KMS-11 (cell line): ENCODE data around the gene MCAT.

Experiments used
- H2AFZ ChIP-seq: fragments of 200-600 bp; sonication (generic); 2 replicates; pipeline ENCODE4 v1.6.1; 2016; ENCODE audit warnings: antibody characterized with exemption, mixed run types, low read depth
- H3K27ac ChIP-seq: fragments of 200-600 bp; sonication (generic); 2 replicates; pipeline ENCODE4 v1.6.1; 2016; ENCODE audit warnings: mild to moderate bottlenecking, mixed run types
- H3K27me3 ChIP-seq: fragments of 200-600 bp; sonication (generic); 2 replicates; pipeline ENCODE4 v1.6.1; 2017; ENCODE audit warnings: mild to moderate bottlenecking, low read depth, mixed run types, moderate library complexity; ENCODE audit not compliant: insufficient read depth
- H3K36me3 ChIP-seq: fragments of 200-600 bp; sonication (generic); 2 replicates; pipeline ENCODE4 v1.6.1; 2017; ENCODE audit warnings: mild to moderate bottlenecking, mixed run types; ENCODE audit not compliant: insufficient read depth
- H3K4me1 ChIP-seq: fragments of 200-600 bp; sonication (generic); 2 replicates; pipeline ENCODE4 v1.6.1; 2016; ENCODE audit warnings: mild to moderate bottlenecking, low read depth, mixed run types; ENCODE audit not compliant: poor library complexity, severe bottlenecking
- H3K4me2 ChIP-seq: fragments of 200-600 bp; sonication (generic); 2 replicates; pipeline ENCODE4 v1.7.0; 2016; ENCODE audit warnings: mild to moderate bottlenecking, mixed run types
- H3K4me3 ChIP-seq: fragments of 200-600 bp; sonication (generic); IDR thresholded peaks from 2 replicates; pipeline ENCODE4 v1.6.1; 2017; ENCODE audit warnings: low read depth, low read length, mixed read lengths; ENCODE audit not compliant: insufficient read depth
- H3K79me2 ChIP-seq: fragments of 200-600 bp; sonication (generic); 2 replicates; pipeline ENCODE4 v1.6.1; 2016; ENCODE audit warnings: low read depth, mixed run types; ENCODE audit not compliant: insufficient read depth
- H3K9ac ChIP-seq: fragments of 200-600 bp; sonication (generic); 2 replicates; pipeline ENCODE4 v1.6.1; 2016; ENCODE audit warnings: mild to moderate bottlenecking, mixed run types
- H4K20me1 ChIP-seq: fragments of 200-600 bp; sonication (generic); 2 replicates; pipeline ENCODE4 v1.6.1; 2016; ENCODE audit warnings: mild to moderate bottlenecking, mixed run types; ENCODE audit not compliant: insufficient read depth
- CTCF ChIP-seq: fragments of 200-600 bp; sonication (generic); conservative IDR thresholded peaks from 2 replicates; pipeline ENCODE4 v1.6.1; 2017; ENCODE audit warnings: low read depth, mild to moderate bottlenecking, antibody characterized with exemption, low read length, moderate library complexity, mixed read lengths

The MCAT gene

DNA sequence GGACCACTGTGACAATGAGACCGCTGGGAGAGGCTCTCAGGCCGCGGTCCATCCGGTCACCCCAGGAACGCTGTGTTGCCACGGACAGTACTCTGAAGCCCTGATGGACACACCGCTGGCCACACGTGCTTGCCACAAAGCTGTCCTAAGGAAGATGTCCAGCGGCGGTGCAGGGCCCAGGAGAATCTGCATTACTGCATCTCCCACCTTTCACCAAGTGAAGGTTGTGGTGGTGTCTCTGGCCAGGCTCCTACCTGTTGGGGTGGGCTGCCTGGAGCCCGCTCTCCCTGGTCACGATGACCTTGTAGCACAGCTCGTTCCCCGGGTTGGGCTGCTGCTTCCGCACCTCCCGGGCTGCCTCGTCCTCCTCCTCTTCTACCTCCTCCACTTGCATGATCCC is 39.5 kb upstream of the MCAT start:
- peaks cover 38% of the 10 kb centered on the region for H3K79me2 ChIP-seq
- no peaks in the 10 kb centered on the region for H4K20me1 ChIP-seq
- H3K27ac ChIP-seq, result no peak overlapping the region
- no peak overlapping the region for H3K4me3 ChIP-seq
- H3K9ac ChIP-seq, result no peak overlapping the region
- H3K36me3 ChIP-seq, result peaks cover 2% of the 10 kb centered on the region; the same call in 1 of the 2 replicates
- H3K4me1 ChIP-seq, result peaks cover 13% of the 10 kb centered on the region
- no peak overlapping the region for H3K4me2 ChIP-seq
- no peaks in the 10 kb centered on the region for H3K27me3 ChIP-seq
- H2AFZ ChIP-seq, result no peak overlapping the region
- no peak for TF ChIP-seq CTCF

DNA sequence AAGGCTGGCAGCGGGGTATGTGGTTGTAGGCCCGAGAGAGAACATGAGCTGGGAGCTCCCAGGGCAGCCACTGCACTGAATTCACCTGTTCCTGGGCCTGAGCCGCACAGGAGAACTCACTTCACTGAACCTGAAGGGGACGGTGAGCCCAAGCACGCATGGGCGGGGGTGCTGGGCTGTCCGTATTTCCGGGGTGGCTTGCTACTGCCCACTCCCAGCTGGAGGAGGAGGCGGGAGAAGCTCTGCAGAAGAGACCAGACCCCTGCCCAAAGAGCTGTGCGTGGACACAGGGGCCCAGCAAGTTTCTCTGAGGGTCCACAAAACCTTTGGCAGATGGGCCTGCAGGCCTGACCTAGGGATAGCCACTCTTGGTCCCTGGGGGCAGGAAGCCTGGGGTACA is 38.9 kb upstream of the MCAT start:
- Histone ChIP-seq H3K79me2 (peaks cover 38% of the 10 kb centered on the region), H3K36me3 (peaks cover 2% of the 10 kb centered on the region; the same call in 1 of the 2 replicates), H4K20me1 (no peaks in the 10 kb centered on the region), H3K27me3 (no peaks in the 10 kb centered on the region), H2AFZ (no peak overlapping the region), H3K4me1 (peaks cover 13% of the 10 kb centered on the region), H3K9ac (no peak overlapping the region), H3K27ac (no peak overlapping the region), H3K4me2 (no peak overlapping the region), H3K4me3 (no peak overlapping the region)
- no peak for TF ChIP-seq CTCF

DNA sequence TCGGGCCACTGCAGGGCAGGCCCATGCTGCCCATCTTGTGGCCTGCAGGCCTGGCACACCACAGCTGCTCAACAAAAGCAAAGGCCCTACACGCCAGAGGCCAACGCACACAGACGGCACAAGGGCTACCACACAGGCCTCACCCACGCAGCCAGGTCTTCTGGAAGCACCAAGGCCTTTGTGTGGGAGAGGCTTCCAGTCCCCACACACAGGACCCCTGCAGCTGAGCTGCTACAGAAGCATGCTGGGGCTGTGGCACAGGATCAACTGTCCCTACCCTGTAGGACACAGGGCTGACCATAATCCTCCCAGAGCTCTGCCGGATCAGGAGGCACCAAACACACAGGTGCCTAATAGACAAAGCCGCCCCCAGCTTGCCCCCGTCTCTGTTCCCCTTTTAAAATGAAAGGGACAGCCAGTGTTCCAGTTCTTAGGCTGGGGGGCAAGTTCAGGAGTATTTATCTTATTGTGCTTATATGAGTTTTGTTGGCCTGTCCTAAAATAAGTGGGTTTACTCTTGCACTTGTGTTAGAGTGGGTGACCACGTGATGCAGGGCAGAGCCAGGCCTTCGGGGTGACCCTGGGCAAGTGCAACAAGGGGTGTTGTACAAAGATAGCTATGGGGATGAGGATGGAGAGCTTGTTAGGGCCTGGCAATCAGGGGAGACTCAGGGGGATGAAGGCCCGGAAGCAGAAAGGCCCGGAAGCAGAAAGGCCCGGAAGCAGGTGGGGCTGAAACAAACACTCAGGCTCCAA is 38.3 kb upstream of the MCAT start:
- Histone ChIP-seq H3K79me2 (peaks cover 38% of the 10 kb centered on the region), H3K4me2 (no peak overlapping the region), H3K36me3 (peaks cover 2% of the 10 kb centered on the region; the same call in 1 of the 2 replicates), H3K4me3 (no peak overlapping the region), H3K9ac (no peak overlapping the region), H2AFZ (no peak overlapping the region), H3K27me3 (no peaks in the 10 kb centered on the region), H3K4me1 (peaks cover 13% of the 10 kb centered on the region), H3K27ac (no peak overlapping the region), H4K20me1 (no peaks in the 10 kb centered on the region)
- TF ChIP-seq CTCF, result no peak

DNA sequence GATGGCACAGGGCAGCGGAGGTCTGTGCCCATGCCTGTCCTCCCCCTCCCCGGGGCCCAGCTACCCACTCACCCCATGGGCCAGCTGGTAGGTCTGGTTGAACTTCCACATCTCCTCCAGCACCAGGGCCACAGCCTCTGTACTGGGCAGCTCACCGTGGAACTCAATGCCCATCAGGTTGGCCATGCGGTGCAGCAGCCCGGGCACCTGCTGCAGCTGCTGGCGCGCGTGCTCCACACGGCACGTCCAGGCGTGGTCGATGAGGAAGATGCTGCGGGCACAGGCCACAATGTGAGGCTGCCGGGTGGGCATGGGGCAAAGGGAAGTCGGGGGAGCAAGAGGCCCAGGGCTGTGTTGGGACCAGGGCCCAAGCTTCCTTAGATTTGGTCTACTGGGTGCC is 37.5 kb upstream of the MCAT start:
- Histone ChIP-seq H3K9ac (no peak overlapping the region), H3K27ac (no peak overlapping the region), H4K20me1 (no peaks in the 10 kb centered on the region), H3K4me3 (no peak overlapping the region), H3K4me2 (no peak overlapping the region), H3K27me3 (no peaks in the 10 kb centered on the region), H2AFZ (no peak overlapping the region), H3K36me3 (peaks cover 2% of the 10 kb centered on the region; the same call in 1 of the 2 replicates), H3K79me2 (peaks cover 30% of the 10 kb centered on the region), H3K4me1 (peaks cover 12% of the 10 kb centered on the region)
- TF ChIP-seq CTCF, result no peak
